ENCODE measurements around the gene MYO5B. TPM values are rescaled to one million over a fixed set of nuclear protein-coding genes. Genes with fewer than 3 reads are reported as not detected.

MYO5B gene
- total RNA-seq, 1 experiment from 2014 or later: 32.1 TPM

DNA sequence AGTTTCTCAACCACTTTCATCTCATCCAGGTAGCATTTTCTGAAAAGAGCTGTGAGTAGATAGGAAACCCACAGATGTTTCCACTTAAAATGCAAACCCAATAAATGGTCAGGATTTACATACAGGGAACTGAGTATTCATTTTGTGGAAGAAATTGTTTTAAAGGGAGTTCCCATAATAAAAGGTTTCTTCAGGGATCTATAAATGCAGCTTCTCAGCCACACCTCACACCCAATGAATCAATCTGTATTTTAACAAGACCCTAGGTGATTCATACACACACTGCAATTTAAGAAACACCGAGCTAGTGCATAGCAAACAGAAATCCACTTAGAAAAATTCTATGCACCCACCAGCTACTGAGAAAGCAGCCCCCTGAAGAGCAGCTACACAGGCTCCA lies 241.6 kb downstream of the MYO5B start:
- Histone ChIP-seq H4K20me1 (ENCODE audit: insufficient read depth) (no peaks in the 10 kb centered on the region), H3K4me3 (replicated peaks in 1 of 2; ENCODE audit: low read depth in 1 of 2, low read length in 2 of 2) (no peak overlapping the region), H2AFZ (ENCODE audit: low read depth, low read length, poor library complexity, severe bottlenecking) (no peak overlapping the region), H3K79me2 (ENCODE audit: insufficient read depth, low read length) (no peaks in the 10 kb centered on the region), H3K4me1 (ENCODE audit: control insufficient read depth in 1 of 2, insufficient read depth in 2 of 2, low read length in 2 of 2) (no peaks in the 10 kb centered on the region), H3K4me2 (ENCODE audit: low read length) (no peak overlapping the region), H3K9me3 (ENCODE audit: control insufficient read depth in 1 of 2, insufficient read depth in 1 of 2, low read depth in 1 of 2, low read length in 2 of 2) (no peaks in the 10 kb centered on the region), H3K9ac (ENCODE audit: low read length) (no peak overlapping the region), H3K9me2 (ENCODE audit: insufficient read depth) (no peaks in the 10 kb centered on the region), H3K36me3 (ENCODE audit: control insufficient read depth in 1 of 2, insufficient read depth in 2 of 2, low read length in 2 of 2) (no peaks in the 10 kb centered on the region), H3K27me3 (ENCODE audit: insufficient read depth, low read length) (no peaks in the 10 kb centered on the region), H3K27ac (ENCODE audit: low read depth, low read length) (no peak overlapping the region)
- no peak for DNase-seq (ENCODE audit: low read depth, low spot score)
- RAD21 ChIA-PET (ENCODE audit: low non-redundant PET in 1 of 2, low total read pairs in 2 of 2, uncharacterized antibody in 2 of 2, unreplicated experiment in 2 of 2): no interaction called here
- BruUV-seq (replicated peaks): no TSS peak
- POLR2A ChIA-PET: no interaction called here
- CTCF ChIA-PET: no interaction called here
- intact Hi-C loops (cut with micrococcal nuclease): no loop called here
- TF ChIP-seq FOSL1 (IDR thresholded peaks at IDR 0.05; ENCODE audit: low read depth) (no peak), CEBPB (IDR thresholded peaks at IDR 0.05; ENCODE audit: low read depth) (no peak), ZFX (IDR thresholded peaks at IDR 0.05) (no peak), EZH2phosphoT487 (IDR thresholded peaks at IDR 0.05; ENCODE audit: borderline replicate concordance) (no peak), RAD21 (IDR thresholded peaks at IDR 0.05; ENCODE audit: low read depth) (no peak), POLR2A (IDR thresholded peaks at IDR 0.05; ENCODE audit: borderline replicate concordance, extremely low read depth, insufficient read depth, insufficient read length) (no peak), SP1 (IDR thresholded peaks at IDR 0.05; ENCODE audit: low read depth) (no peak), POLR2AphosphoS5 (IDR thresholded peaks at IDR 0.05; ENCODE audit: low read depth, low read length) (no peak), SRF (IDR thresholded peaks at IDR 0.05; ENCODE audit: low read depth) (no peak), ZNF274 (IDR thresholded peaks at IDR 0.05; ENCODE audit: low read depth, low read length) (no peak), TCF7L2 (IDR thresholded peaks at IDR 0.05; ENCODE audit: borderline replicate concordance, extremely low read depth, insufficient read depth, insufficient read length) (no peak), EGR1 (IDR thresholded peaks at IDR 0.05; ENCODE audit: low read depth) (no peak), CBX3 (IDR thresholded peaks at IDR 0.05; ENCODE audit: low read depth) (no peak), JUND (IDR thresholded peaks at IDR 0.05) (no peak), YY1 (IDR thresholded peaks at IDR 0.05; ENCODE audit: extremely low read depth, insufficient replicate concordance, low read depth, low read length) (no peak), ELF1 (IDR thresholded peaks at IDR 0.05; ENCODE audit: borderline replicate concordance, low read depth) (no peak)
- TF ChIP-seq, protein P1, sequence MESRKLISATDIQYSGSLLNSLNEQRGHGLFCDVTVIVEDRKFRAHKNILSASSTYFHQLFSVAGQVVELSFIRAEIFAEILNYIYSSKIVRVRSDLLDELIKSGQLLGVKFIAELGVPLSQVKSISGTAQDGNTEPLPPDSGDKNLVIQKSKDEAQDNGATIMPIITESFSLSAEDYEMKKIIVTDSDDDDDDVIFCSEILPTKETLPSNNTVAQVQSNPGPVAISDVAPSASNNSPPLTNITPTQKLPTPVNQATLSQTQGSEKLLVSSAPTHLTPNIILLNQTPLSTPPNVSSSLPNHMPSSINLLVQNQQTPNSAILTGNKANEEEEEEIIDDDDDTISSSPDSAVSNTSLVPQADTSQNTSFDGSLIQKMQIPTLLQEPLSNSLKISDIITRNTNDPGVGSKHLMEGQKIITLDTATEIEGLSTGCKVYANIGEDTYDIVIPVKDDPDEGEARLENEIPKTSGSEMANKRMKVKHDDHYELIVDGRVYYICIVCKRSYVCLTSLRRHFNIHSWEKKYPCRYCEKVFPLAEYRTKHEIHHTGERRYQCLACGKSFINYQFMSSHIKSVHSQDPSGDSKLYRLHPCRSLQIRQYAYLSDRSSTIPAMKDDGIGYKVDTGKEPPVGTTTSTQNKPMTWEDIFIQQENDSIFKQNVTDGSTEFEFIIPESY (IDR thresholded peaks at IDR 0.05; ENCODE audit: extremely low read depth, insufficient replicate concordance, low read length): no peak
- TF ChIP-seq, protein P2, sequence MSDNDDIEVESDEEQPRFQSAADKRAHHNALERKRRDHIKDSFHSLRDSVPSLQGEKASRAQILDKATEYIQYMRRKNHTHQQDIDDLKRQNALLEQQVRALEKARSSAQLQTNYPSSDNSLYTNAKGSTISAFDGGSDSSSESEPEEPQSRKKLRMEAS (IDR thresholded peaks at IDR 0.05): no peak
- TF ChIP-seq, protein P3, sequence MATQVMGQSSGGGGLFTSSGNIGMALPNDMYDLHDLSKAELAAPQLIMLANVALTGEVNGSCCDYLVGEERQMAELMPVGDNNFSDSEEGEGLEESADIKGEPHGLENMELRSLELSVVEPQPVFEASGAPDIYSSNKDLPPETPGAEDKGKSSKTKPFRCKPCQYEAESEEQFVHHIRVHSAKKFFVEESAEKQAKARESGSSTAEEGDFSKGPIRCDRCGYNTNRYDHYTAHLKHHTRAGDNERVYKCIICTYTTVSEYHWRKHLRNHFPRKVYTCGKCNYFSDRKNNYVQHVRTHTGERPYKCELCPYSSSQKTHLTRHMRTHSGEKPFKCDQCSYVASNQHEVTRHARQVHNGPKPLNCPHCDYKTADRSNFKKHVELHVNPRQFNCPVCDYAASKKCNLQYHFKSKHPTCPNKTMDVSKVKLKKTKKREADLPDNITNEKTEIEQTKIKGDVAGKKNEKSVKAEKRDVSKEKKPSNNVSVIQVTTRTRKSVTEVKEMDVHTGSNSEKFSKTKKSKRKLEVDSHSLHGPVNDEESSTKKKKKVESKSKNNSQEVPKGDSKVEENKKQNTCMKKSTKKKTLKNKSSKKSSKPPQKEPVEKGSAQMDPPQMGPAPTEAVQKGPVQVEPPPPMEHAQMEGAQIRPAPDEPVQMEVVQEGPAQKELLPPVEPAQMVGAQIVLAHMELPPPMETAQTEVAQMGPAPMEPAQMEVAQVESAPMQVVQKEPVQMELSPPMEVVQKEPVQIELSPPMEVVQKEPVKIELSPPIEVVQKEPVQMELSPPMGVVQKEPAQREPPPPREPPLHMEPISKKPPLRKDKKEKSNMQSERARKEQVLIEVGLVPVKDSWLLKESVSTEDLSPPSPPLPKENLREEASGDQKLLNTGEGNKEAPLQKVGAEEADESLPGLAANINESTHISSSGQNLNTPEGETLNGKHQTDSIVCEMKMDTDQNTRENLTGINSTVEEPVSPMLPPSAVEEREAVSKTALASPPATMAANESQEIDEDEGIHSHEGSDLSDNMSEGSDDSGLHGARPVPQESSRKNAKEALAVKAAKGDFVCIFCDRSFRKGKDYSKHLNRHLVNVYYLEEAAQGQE (IDR thresholded peaks at IDR 0.05; ENCODE audit: low read depth): no peak
- TF ChIP-seq, protein P4, sequence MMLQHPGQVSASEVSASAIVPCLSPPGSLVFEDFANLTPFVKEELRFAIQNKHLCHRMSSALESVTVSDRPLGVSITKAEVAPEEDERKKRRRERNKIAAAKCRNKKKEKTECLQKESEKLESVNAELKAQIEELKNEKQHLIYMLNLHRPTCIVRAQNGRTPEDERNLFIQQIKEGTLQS (IDR thresholded peaks at IDR 0.05): no peak
- no peak for ATAC-seq
